ENCODE results near the gene RSKR.
A peak's percentile ranks its signal among the peaks of the same experiment; 100 is the strongest.
"Not testable (repeated sequence)": the region's sequence is repeated elsewhere in the genome, so short reads cannot be mapped to it uniquely, and the experiment has no call there.

The RSKR gene

DNA sequence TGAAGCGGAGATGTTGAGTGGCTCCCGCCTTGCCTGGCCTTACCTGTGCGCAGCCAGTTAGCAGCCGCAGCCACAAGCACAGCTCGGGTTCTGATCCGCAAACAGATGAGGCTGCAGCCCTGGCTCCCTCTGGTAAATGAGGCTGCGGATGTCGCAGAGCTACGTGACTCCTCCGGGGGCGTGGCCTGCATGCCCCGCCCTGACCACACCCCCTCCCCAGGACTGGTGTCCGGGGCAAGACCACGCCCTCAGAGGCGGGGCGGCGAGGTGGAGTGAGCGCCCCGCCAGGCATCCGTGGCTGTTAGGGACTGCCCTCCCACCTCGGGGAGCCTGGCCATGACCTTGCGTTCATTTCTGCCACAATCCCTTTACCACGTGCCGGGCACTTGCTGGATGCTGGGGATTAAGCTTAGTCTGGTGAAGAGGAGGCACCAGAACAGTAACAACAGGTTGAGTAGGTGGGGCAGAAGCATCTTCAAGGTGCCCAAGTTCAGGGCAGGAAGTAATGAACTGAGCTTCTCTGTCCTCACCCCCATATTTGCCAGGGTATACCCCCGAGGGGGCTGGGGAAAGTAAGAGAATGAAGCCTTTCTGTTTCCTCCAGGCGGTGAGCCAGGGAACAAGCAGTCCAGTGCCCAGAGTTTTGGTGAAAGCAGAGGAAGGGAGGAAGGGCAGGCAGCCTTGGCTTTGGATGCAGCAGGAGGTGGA, 37.1 kb downstream of the RSKR start, which contains the start of gene ALDOC:
Gene ALDOC, minus strand, starts transcription at position 138 of the 708 bp plus-strand sequence. CDS start 1,363 bp downstream, outside the sequence.
- peak; percentile 99 for DNase-seq

GRCh38 chr17:28576016-28576415, 38.0 kb downstream of the RSKR start:
- DNase-seq = not testable (repeated sequence)

GRCh38 chr17:28575126-28575795, 38.7 kb downstream of the RSKR start:
- DNase-seq = no peak

- DNase-seq = peak; percentile 17
Observed at GRCh38 chr17:28574526-28574925, 39.5 kb downstream of the RSKR start.

DNA sequence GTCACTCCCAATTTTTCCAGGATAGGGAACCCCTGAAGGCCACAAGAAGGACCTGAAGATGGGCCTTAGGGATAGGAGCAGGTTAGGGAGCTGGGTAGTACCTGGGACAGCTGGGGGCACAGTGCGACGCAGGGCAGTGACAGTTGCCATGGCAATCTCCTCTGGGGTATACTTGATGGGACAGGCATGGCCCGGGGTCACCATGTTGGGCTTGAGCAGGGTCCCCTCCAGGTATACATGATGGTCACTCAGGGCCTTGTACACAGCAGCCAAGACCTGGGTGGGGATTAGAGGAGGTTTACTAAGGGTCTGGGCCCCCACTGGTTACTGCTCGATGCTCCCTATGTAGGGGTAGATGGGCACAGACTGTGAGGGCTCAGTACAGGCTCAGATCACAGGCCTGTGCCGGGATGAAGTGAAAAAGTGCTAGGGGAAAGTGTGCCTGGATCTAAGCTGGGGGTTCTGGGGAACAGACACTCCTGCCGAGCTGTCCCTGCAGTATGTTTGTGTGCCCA, 40.0 kb downstream of the RSKR start:
- no peak for DNase-seq

DNA sequence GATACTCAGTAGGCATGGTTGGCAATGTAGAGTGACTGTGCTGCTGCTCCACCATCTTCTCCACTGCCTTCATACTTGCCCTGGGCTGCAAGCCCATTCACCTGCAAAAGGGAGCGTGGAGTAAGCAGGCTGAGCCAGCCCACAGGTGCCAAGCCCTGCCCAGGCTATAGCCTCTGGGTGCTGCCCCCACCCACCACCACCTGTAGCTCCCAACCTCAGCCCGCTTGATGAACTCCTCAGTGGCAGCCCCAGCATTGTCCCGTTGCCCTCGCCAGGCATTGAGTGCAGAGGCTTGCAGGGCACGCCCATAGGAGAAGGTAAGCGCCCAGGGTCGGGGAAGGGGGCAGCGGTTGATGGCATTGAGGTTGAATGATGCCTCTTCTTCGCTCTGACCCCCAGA, 40.5 kb downstream of the RSKR start:
- no peak for DNase-seq

DNA sequence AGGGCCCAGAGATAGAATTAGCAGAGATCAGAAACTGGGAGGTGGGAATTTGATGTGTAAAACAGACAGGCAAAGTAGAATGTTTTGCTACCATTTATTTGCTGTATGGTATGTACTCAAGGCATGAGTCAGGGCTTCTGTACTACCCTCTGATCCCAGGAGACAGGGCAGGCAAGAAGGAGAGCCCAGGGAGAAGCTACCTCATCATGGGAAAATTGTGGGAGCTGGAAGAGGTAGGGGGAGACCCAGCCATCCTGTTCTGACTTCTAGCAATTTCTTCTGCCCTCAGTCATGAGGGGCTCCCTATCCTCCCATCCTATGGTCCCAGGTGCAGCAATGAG, 41.0 kb downstream of the RSKR start:
- no peak for DNase-seq

- no peak for DNase-seq
Observed at GRCh38 chr17:28572259-28573039, 41.5 kb downstream of the RSKR start.

GRCh38 chr17:28571361-28572122, 42.4 kb downstream of the RSKR start, which contains the start of gene PIGS:
Gene PIGS, minus strand, starts transcription at chr17:28571524. Its CDS starts 28 bp downstream, at chr17:28571496.
- DNase-seq = peak; percentile 91

DNA sequence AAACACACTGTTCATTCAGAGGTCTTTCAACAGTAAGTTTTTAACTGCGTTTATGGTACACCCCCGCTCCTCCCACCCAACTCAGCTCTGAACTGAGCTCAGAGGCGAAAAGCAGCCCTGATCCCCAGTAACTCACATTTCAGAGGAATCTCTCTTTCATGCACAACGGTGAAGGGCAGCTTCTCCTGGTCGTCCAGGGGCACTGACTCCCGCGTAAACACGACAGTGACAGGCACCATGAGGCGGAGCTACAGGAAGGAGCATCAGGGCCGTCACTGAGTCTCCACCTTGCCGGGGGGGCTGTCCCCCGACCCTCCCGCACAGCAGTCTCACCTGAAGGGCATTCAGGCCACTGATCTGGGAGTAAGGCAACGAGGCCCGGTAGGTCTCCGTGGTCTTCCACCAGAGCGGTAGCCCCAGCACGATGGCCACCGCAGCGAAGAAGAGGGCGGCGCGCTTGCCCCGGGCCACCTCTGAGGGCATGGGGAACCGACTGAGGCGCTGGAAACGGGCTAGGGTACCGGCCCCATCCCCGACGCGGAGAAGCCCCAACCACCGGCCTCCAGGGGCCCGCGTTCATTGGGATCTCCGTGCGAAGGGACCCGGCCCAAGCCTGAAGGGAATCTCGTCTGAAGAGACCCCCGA, 43.1 kb downstream of the RSKR start:
- DNase-seq = peak; percentile 49

DNA sequence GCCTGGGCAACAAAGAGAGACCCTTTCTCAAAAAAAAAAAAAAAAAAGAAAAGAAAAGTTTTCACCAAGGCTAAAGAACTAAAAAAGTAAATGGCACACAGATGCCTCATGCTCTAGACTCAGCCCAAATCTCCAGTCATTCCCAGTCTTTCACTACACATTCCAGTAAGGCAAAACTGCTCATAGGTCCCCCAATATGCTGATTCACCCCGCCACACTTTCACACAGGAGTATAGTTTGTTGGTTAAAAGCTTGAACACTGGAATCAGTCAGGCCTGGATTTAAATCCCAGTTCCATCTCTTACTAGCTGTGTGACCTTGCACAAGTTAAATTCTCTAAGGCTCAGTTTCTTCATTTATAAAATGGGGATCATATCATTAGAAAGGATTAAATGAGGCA, 44.5 kb downstream of the RSKR start:
- no peak for DNase-seq

- DNase-seq = no peak
Observed at GRCh38 chr17:28567604-28568003, 46.4 kb downstream of the RSKR start.

GRCh38 chr17:28563475-28563874, 50.5 kb downstream of the RSKR start:
- DNase-seq = no peak

All from stimulated activated CD4-positive, alpha-beta T cell treated with anti-CD3 and anti-CD28 coated beads, Interleukin-4, amount 100 ng/mL, for 1 hour (primary cell).